Measurements from ENCODE around the gene CCNDBP1. TPM values are rescaled to one million over a fixed set of nuclear protein-coding genes. Genes with fewer than 3 reads are reported as not detected.

Gene CCNDBP1
- total and polyA plus RNA-seq, 2 of the 8 experiments (the other 6 are each of a cell fraction or from before 2014, with no cell fraction given): 23.4 to 29.0 TPM

- WGBS, 2 experiments (ENCODE audit: extremely low coverage in 1 of 2, insufficient coverage in 1 of 2, insufficient read length in 1 of 2, insufficient replicate concordance in 2 of 2, low coverage in 1 of 2, low lambda C conversion rate in 2 of 2, missing lambda C conversion rate in 1 of 2): 91% methylated on average over 6 of the region's 6 CpGs; no CpG with 5 or more reads in 1 of the 2 experiments
- TF ChIP-seq HDAC2 (IDR thresholded peaks at IDR 0.05; ENCODE audit: borderline replicate concordance in 1 of 2, low read depth in 2 of 2, low read length in 2 of 2) (no peak), SAP30 (IDR thresholded peaks at IDR 0.05; ENCODE audit: insufficient read depth, insufficient replicate concordance, low read length) (no peak), CBX5 (IDR thresholded peaks at IDR 0.05; ENCODE audit: low read depth, low read length) (no peak), PHF8 (conservative IDR thresholded peaks at IDR 0.05; ENCODE audit: low read depth, low read length) (no peak), SP1 (IDR thresholded peaks at IDR 0.05; ENCODE audit: low read depth, low read length) (no peak), JUND (IDR thresholded peaks at IDR 0.05; ENCODE audit: low read length) (no peak), ZNF274 (IDR thresholded peaks at IDR 0.05; ENCODE audit: borderline replicate concordance, extremely low read depth, low read length) (no peak), TEAD4 (IDR thresholded peaks at IDR 0.05; ENCODE audit: low read depth, low read length) (no peak), NANOG (IDR thresholded peaks at IDR 0.05; ENCODE audit: insufficient read depth, low read depth, low read length, poor library complexity, severe bottlenecking) (no peak), POLR2AphosphoS5 (IDR thresholded peaks at IDR 0.05; ENCODE audit: low read depth, low read length) (no peak), POLR2A (IDR thresholded peaks at IDR 0.05; ENCODE audit: control extremely low read depth in 1 of 2, low read depth in 2 of 2, low read length in 2 of 2) (no peak), KDM5A (IDR thresholded peaks at IDR 0.05; ENCODE audit: low read length) (no peak), ATF2 (IDR thresholded peaks at IDR 0.05; ENCODE audit: low read length) (no peak)
Measured at GRCh38 chr15:43246261-43246774, 61.1 kb downstream of the CCNDBP1 start.

More at GRCh38 chr15:43246261-43246774, 61.1 kb downstream of the CCNDBP1 start:
- Histone ChIP-seq H3K27ac (ENCODE audit: low read depth, low read length) (no peak overlapping the region), H2BK5ac (ENCODE audit: low read depth, low read length) (no peak overlapping the region), H4K5ac (ENCODE audit: insufficient read length, low read depth, low read length) (no peak overlapping the region), H3K27me3 (replicated peaks in 1 of 4; ENCODE audit: control insufficient read depth in 3 of 4, extremely low read depth in 1 of 4, insufficient read depth in 3 of 4, low read length in 3 of 4) (no peaks in the 10 kb centered on the region), H3K14ac (ENCODE audit: insufficient read length) (no peak overlapping the region), H3K79me2 (ENCODE audit: control insufficient read depth in 1 of 2, insufficient read depth in 2 of 2, low read length in 2 of 2) (no peaks in the 10 kb centered on the region), H3K23ac (ENCODE audit: insufficient read length) (no peak overlapping the region), H4K8ac (ENCODE audit: extremely low read depth, insufficient read depth, low read length) (no peak overlapping the region), H4K91ac (replicated peaks; ENCODE audit: insufficient read length, low read length) (no peak overlapping the region), H3K9me3 (ENCODE audit: insufficient read depth in 2 of 2, low read depth in 1 of 2, low read length in 1 of 2) (no peaks in the 10 kb centered on the region), H2AK5ac (ENCODE audit: low read depth, low read length) (no peak overlapping the region), H2BK20ac (ENCODE audit: low read length) (no peak overlapping the region), H3K56ac (replicated peaks; ENCODE audit: insufficient read length, low read depth, low read length) (no peak overlapping the region), H2AFZ (ENCODE audit: low read length) (no peak overlapping the region), H3K23me2 (ENCODE audit: low read depth, low read length) (no peaks in the 10 kb centered on the region), H3K36me3 (ENCODE audit: control insufficient read depth in 2 of 4, insufficient read depth in 4 of 4, low read length in 3 of 4) (no peaks in the 10 kb centered on the region), H2BK12ac (ENCODE audit: low read depth, low read length) (no peak overlapping the region), H3K4ac (replicated peaks; ENCODE audit: insufficient read length, low read depth, low read length) (no peak overlapping the region), H3K4me3 (ENCODE audit: extremely low read depth in 1 of 4, insufficient read depth in 2 of 4, low read depth in 3 of 4, low read length in 4 of 4) (no peak overlapping the region), H2BK15ac (ENCODE audit: low read length) (no peak overlapping the region), H3K9ac (replicated peaks in 1 of 4; ENCODE audit: extremely low read depth in 1 of 4, low read depth in 3 of 4, low read length in 3 of 4) (no peak overlapping the region), H2BK120ac (replicated peaks; ENCODE audit: low read depth, low read length) (no peak overlapping the region), H3K4me1 (replicated peaks in 1 of 4; ENCODE audit: control insufficient read depth in 3 of 4, insufficient read depth in 4 of 4, low read length in 3 of 4) (no peaks in the 10 kb centered on the region), H3K79me1 (ENCODE audit: low read depth, low read length) (no peaks in the 10 kb centered on the region), H3K18ac (ENCODE audit: extremely low read depth, low read length) (no peak overlapping the region), H3K4me2 (ENCODE audit: insufficient read depth in 1 of 2, low read depth in 2 of 2, low read length in 2 of 2) (no peak overlapping the region), H4K20me1 (replicated peaks in 1 of 2; ENCODE audit: control insufficient read depth in 1 of 2, insufficient read depth in 2 of 2, low read length in 2 of 2) (no peaks in the 10 kb centered on the region)
- POLR2A ChIA-PET (ENCODE audit: partially characterized antibody): no interaction called here
- FAIRE-seq (no peak), DNase-seq (ENCODE audit: low read depth in 1 of 2, low spot score in 2 of 2) (no peak)
- CTCF ChIA-PET (ENCODE audit: partially characterized antibody): interaction anchor here (0.7 to 2.1 kb wide), 6 partner anchors 11 to 1716 kb away, joined by 3 to 10 read pairs (median 8); no protein-coding TSS in a partner anchor

All from H1 (cell line).